Hepatocyte (in vitro differentiated cells): ENCODE results near the gene ULK4. TPM values are rescaled to one million over a fixed set of nuclear protein-coding genes. Genes with fewer than 3 reads are reported as not detected.

Experiments used
- DNase-seq: peaks from one replicate; pipeline ENCODE4 v3.0.0-alpha.2; 2016; ENCODE audit warnings: low spot score
- H2AFZ ChIP-seq: fragments of 200-600 bp; sonication (generic); 2 replicates; pipeline ENCODE4 v1.6.0; 2016; ENCODE audit warnings: antibody characterized with exemption, mild to moderate bottlenecking
- H3K27ac ChIP-seq: fragments of 200-600 bp; sonication (generic); 2 replicates; pipeline ENCODE4 v1.5.1; 2016; ENCODE audit warnings: mild to moderate bottlenecking
- H3K27me3 ChIP-seq: fragments of 200-600 bp; sonication (generic); 2 replicates; pipeline ENCODE4 v1.6.1; 2016
- H3K36me3 ChIP-seq: fragments of 200-600 bp; sonication (generic); replicated peaks from 2 replicates; pipeline ENCODE4 v1.5.1; 2016; ENCODE audit warnings: low read depth; ENCODE audit not compliant: insufficient read depth
- H3K4me1 ChIP-seq: fragments of 200-600 bp; sonication (generic); 2 replicates; pipeline ENCODE4 v1.5.1; 2016; ENCODE audit warnings: mild to moderate bottlenecking, moderate library complexity; ENCODE audit not compliant: insufficient read depth
- H3K4me2 ChIP-seq: fragments of 200-600 bp; sonication (generic); 2 replicates; pipeline ENCODE4 v1.6.0; 2016
- H3K4me3 ChIP-seq: fragments of 200-600 bp; sonication (generic); 2 replicates; pipeline ENCODE4 v1.5.1; 2016; ENCODE audit warnings: mild to moderate bottlenecking
- H3K79me2 ChIP-seq: fragments of 200-600 bp; sonication (generic); 2 replicates; pipeline ENCODE4 v1.6.0; 2017; ENCODE audit warnings: mild to moderate bottlenecking
- H3K9me2 ChIP-seq: fragments of 200-600 bp; sonication (generic); replicated peaks from 2 replicates; pipeline ENCODE4 v1.6.0; 2017; ENCODE audit warnings: mild to moderate bottlenecking; ENCODE audit not compliant: insufficient read depth
- H3K9me3 ChIP-seq: fragments of 200-600 bp; sonication (generic); 2 replicates; pipeline ENCODE4 v1.5.1; 2016; ENCODE audit warnings: low read depth, mild to moderate bottlenecking
- H4K20me1 ChIP-seq: fragments of 200-600 bp; sonication (generic); 2 replicates; pipeline ENCODE4 v1.6.0; 2016; ENCODE audit warnings: mild to moderate bottlenecking; ENCODE audit not compliant: insufficient read depth, poor library complexity, severe bottlenecking
- EZH2 ChIP-seq: fragments of 200-600 bp; sonication (generic); IDR thresholded peaks from 2 replicates; pipeline ENCODE4 v1.6.1; 2016; ENCODE audit warnings: antibody characterized with exemption, mild to moderate bottlenecking, borderline replicate concordance
- EZH2phosphoT487 ChIP-seq: fragments of 200-600 bp; sonication (generic); IDR thresholded peaks from one replicate; pipeline ENCODE4 v1.6.1; 2018; ENCODE audit warnings: antibody characterized with exemption, mild to moderate bottlenecking, low read depth, moderate library complexity; ENCODE audit not compliant: unreplicated experiment, severe bottlenecking
- WGBS: methylation state at CpG from one replicate; pipeline ENCODE4 v1.1.6; 2016; ENCODE audit warnings: low lambda C conversion rate; ENCODE audit errors: missing lambda C conversion rate; 5-methylcytosine and 5-hydroxymethylcytosine counted together
- polyA plus RNA-seq: library from polyadenylated mRNA; unstranded; fragments of >200 nt; fragmentation: Nextera tagmentation; extraction: Ambion mirVana; gene quantifications from 2 replicates; pipeline ENCODE4 v1.2.1, GENCODE V29; 2016
- total RNA-seq: library from RNA; depleted of rRNA; stranded (reverse); fragments of >200 nt; gene quantifications from 2 replicates; pipeline ENCODE4 v1.2.3, GENCODE V29; 2014
- TF ChIP-seq, protein P1 (sequence below): fragments of 200-600 bp; sonication (generic); IDR thresholded peaks from 2 replicates; pipeline ENCODE4 v1.5.1; 2016; ENCODE audit warnings: antibody characterized with exemption, mild to moderate bottlenecking; ENCODE audit not compliant: poor library complexity

ULK4 gene
- total and polyA plus RNA-seq, 2 experiments from 2014 or later, result 3.8 to 9.1 TPM

DNA sequence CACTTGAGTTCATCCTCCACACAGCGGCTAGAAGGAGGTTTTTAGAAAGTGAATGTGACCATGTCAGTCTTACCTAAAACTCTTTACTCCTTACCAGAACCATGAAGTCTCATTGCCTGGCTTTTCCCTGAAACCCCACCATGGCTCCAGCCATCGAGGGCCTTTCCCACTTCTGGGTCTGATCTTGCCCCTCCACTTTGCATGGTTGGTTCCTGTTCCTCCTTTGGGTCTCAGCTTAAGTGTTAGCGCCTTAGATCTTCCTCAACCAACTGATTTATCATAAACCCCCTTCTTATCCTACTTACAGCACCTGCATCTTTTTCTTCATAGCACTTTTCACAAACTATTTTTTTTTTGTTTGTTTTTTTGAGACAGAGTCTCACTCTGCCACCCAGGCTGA lies 45.9 kb upstream of the ULK4 start:
- no peaks in the 10 kb centered on the region for H3K36me3 ChIP-seq
- no peak overlapping the region for H3K4me2 ChIP-seq
- no peak for DNase-seq
- H2AFZ ChIP-seq, result no peak overlapping the region
- no peaks in the 10 kb centered on the region for H3K9me3 ChIP-seq
- TF ChIP-seq EZH2phosphoT487 (no peak), EZH2 (no peak)
- TF ChIP-seq, protein P1, sequence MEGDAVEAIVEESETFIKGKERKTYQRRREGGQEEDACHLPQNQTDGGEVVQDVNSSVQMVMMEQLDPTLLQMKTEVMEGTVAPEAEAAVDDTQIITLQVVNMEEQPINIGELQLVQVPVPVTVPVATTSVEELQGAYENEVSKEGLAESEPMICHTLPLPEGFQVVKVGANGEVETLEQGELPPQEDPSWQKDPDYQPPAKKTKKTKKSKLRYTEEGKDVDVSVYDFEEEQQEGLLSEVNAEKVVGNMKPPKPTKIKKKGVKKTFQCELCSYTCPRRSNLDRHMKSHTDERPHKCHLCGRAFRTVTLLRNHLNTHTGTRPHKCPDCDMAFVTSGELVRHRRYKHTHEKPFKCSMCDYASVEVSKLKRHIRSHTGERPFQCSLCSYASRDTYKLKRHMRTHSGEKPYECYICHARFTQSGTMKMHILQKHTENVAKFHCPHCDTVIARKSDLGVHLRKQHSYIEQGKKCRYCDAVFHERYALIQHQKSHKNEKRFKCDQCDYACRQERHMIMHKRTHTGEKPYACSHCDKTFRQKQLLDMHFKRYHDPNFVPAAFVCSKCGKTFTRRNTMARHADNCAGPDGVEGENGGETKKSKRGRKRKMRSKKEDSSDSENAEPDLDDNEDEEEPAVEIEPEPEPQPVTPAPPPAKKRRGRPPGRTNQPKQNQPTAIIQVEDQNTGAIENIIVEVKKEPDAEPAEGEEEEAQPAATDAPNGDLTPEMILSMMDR, result no peak
- no peak overlapping the region for H3K27ac ChIP-seq
- no peaks in the 10 kb centered on the region for H3K4me1 ChIP-seq
- no peaks in the 10 kb centered on the region for H3K79me2 ChIP-seq
- no peaks in the 10 kb centered on the region for H3K27me3 ChIP-seq
- no peak overlapping the region for H3K4me3 ChIP-seq
- H3K9me2 ChIP-seq, result no peaks in the 10 kb centered on the region
- H4K20me1 ChIP-seq, result no peaks in the 10 kb centered on the region
- WGBS, result 96% methylated on average over 3 of the region's 3 CpGs

DNA sequence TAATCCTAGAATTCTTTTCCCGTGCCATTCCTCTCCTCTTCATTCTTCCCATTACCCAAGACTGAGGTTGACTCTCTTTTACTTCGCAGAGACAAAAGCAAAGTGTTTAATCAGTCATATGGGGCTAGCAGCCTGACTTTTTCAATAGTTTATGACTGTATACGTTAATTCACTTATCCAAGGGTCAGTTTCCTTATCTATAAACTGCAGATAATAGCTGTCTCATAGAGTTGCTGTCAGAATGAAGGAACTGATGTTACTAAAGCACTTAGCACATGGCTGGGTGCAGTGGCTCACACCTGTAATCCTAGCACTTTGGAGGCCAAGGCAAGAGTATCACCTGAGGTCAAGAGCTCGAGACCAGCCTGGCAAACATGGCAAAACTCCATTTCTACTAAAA lies 43.5 kb upstream of the ULK4 start:
- H3K27me3 ChIP-seq, result no peaks in the 10 kb centered on the region
- 60% methylated on average over 4 of the region's 4 CpGs for WGBS
- no peaks in the 10 kb centered on the region for H3K36me3 ChIP-seq
- no peak overlapping the region for H3K4me3 ChIP-seq
- H3K9me3 ChIP-seq, result no peaks in the 10 kb centered on the region
- no peak overlapping the region for H3K27ac ChIP-seq
- no peak overlapping the region for H2AFZ ChIP-seq
- TF ChIP-seq, protein P1, result no peak
- TF ChIP-seq EZH2phosphoT487 (no peak), EZH2 (no peak)
- H3K4me2 ChIP-seq, result no peak overlapping the region
- H3K79me2 ChIP-seq, result no peaks in the 10 kb centered on the region
- no peaks in the 10 kb centered on the region for H3K4me1 ChIP-seq
- no peaks in the 10 kb centered on the region for H4K20me1 ChIP-seq
- no peaks in the 10 kb centered on the region for H3K9me2 ChIP-seq
- no peak for DNase-seq

DNA sequence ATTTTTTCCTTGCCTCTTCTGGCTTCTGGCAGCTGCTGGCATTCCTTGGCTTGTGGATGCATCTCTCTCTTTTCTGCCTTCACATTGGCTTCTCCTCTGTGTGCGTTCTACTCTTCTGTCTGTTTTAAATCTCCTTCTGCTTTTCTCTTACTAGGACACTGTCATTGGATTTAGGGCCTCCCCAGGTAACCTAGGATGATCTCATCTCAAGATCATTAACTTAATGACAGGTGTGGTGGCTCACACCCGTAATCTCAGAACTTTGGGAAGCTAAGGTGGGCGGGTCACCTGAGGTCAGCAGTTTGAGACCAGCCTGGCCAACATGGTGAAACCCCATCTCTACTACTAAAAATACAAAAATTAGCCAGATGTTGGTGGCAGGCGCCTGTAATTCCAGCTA lies 40.9 kb upstream of the ULK4 start:
- Histone ChIP-seq H3K4me3 (no peak overlapping the region), H3K27me3 (no peaks in the 10 kb centered on the region), H3K4me2 (no peak overlapping the region), H3K9me2 (no peaks in the 10 kb centered on the region), H3K36me3 (no peaks in the 10 kb centered on the region), H3K79me2 (no peaks in the 10 kb centered on the region), H2AFZ (no peak overlapping the region), H3K4me1 (no peaks in the 10 kb centered on the region), H3K9me3 (no peaks in the 10 kb centered on the region), H3K27ac (no peak overlapping the region), H4K20me1 (no peaks in the 10 kb centered on the region)
- 82% methylated on average over 4 of the region's 4 CpGs for WGBS
- TF ChIP-seq EZH2phosphoT487 (no peak), EZH2 (no peak)
- TF ChIP-seq, protein P1, result no peak
- DNase-seq, result no peak

DNA sequence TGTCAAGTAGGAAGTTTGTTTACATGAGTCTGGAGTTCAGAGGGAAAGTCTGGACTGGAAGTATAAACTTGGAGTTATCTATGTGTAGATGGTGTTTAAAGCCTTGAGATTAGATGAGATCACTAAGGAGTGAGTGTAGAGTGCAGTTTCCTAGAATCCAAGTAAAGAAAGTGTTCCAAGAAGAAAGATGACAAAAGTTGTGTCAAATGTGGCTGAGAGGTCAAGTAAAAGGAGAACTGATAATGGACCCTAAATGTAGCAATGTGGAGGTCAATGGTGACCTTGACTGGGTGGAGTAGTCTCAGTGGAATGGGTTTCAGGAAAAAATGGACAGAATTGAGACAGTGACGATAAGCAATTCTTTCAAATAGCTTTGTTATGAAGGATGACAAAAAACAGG lies 39.9 kb upstream of the ULK4 start:
- TF ChIP-seq, protein P1, result no peak
- TF ChIP-seq EZH2phosphoT487 (no peak), EZH2 (no peak)
- 96% methylated on average over 1 of the region's 1 CpG for WGBS
- no peaks in the 10 kb centered on the region for H3K36me3 ChIP-seq
- no peaks in the 10 kb centered on the region for H4K20me1 ChIP-seq
- no peaks in the 10 kb centered on the region for H3K79me2 ChIP-seq
- no peaks in the 10 kb centered on the region for H3K9me3 ChIP-seq
- H3K4me3 ChIP-seq, result no peak overlapping the region
- H3K4me1 ChIP-seq, result no peaks in the 10 kb centered on the region
- no peak overlapping the region for H3K27ac ChIP-seq
- H3K9me2 ChIP-seq, result no peaks in the 10 kb centered on the region
- no peak for DNase-seq
- H3K4me2 ChIP-seq, result no peak overlapping the region
- H3K27me3 ChIP-seq, result no peaks in the 10 kb centered on the region
- H2AFZ ChIP-seq, result no peak overlapping the region
